ENCODE data around the gene BCAS3.
"Not testable (repeated sequence)": the region's sequence is repeated elsewhere in the genome, so short reads cannot be mapped to it uniquely, and the experiment has no call there.

Gene BCAS3

DNA sequence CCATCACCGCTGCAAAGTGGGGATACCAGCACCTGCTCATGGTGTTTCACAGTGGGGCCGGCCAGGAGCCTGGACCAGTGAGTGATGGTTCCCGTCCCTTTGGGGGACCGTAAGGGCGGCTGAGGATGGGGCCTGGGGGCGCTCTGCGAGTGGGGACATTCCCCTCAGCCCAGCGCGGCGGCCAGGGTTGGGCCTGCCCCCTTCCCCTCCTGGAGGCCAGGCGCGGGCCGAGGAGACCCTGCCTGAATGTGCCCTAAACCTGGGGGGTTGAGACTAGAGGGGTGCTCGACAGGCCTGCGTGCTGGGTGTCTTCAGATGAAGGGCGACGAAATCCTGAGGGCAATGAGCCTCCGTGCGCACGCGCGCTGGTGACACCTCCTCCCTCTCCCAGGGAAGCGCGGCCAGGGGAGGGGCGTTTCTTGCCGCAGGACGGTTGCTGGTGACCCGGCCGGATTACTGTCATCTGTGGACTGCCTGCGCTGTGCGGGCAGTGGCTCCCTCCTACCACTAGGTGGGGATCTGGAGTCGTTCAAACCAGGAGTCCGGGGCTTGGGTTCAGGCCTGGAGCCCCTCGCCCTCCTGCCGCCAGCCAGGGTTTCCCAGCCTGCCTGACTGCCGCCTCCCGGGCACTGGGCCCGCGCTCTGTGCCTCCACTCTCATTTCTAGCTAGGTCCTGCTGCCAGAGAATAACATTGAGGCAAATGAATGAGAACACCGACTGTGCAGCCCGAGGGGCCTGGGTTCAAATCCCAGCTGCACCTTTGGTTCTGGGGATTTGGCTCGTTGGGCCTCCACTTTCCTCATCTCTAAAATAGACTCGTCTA lies 739.1 kb downstream of the BCAS3 start:
- DNase-seq, result peak; percentile 79

DNA sequence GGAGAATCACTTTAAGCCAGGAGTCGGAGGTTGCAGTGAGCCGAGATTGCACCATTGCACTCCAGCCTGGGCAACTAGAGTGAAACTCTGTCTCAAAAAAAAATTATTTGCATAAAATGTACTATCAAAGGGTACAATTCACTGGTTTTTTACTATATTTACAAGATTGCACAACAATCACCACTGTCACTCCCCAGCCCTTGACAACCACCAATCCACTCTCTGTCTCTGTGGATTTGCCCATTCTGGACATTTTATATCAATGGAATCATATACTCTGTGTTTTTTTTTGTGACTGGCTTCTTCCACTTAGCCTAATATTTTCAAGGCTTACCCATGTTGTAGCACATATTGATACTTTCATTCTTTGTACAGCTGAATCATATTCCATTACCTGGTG lies 740.8 kb downstream of the BCAS3 start:
- no peak for DNase-seq

DNA sequence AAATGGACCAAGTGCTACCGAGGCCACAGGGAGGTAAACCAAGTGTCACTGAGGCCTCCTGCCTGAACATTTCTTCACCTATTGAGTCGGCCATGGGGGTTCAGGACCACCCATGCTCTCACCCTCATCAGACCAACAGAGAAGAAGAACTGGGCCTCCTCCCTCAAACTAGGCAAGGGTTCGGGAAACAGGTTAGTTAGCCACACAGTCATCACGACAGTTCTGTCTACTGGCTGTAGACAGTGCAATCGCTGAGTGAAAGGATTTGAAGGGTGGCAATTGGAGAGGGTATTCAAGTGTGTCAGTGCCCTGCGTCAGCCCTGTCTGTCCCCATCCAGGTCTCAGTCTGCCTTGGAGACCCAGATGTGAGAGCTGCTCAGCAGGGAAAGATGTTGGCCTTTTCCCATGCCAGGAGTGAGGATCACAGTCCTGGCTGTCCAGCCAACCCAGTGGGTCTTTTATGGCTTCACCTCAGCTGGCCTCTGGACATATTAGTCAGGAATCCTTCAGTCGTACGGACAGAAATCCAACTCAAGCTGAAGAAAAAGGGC lies 741.9 kb downstream of the BCAS3 start:
- no peak for DNase-seq

DNA sequence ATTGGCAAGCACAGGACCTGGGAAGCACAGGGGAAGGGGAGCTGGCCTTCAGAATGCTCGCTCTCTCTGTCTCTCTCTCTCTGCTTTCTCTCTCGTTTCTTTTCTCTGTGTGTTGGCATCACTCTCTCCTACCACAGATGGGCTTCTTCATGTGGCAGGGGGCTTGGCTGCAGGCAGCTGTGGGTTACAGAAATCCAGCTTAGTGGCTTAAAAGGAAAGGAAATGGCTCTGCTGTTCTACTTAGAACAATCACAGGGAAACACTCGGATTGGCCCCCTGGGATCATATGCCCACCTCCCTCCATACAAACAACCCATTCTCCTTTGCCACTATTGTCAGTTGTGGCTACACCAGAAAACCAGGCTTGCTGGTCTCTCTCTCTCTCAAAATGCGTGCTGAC lies 742.4 kb downstream of the BCAS3 start:
- DNase-seq, result no peak

DNA sequence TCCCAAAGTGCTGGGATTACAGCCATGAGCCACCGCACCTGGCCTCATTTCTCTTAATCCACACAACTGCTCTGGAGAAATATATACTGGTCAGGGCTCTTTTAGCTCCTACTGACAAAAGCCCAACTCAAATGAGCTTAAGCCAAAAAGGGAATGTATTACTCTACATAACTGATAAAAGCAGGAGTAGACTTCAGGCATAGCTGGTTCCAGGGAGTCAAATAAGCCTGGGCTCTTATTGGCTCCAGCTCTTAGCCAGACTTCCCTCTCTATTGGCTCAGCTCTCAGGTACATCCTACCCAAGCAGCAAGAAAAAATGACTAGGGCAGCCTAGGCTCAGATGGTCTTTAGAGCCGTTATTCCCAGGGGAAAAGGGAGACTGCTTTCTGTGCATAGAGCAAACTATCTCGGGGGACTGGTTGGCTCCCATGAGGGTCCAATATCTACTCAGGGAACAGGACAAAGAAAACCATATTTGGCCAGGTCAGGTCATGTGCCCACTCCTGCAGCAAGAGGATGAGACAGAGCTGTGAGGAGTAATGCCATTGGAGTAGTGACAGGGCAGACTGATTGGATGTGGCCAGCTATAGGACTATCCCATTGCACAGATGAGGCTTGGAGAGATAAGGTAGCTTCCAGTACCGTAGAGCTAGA lies 743.2 kb downstream of the BCAS3 start:
- no peak for DNase-seq

DNA sequence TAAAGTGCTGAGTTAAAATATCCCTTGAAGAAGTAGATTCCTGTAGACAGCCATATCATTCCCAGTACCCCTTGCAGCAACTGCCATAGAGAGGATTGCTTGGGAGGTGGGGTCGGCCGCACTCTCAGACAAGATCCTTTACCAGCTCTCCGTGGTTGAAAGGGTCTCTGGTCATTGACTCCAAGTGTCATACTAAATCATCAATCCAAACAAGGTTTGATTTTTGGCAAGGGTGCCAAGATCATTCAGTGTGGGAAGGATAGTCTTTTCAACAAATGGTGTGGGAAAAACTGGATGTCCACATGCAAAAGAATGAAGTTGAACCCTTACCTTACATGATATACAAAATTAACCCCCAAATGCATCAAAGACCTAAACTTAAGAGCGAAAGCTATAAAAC lies 743.8 kb downstream of the BCAS3 start:
- no peak for DNase-seq

DNA sequence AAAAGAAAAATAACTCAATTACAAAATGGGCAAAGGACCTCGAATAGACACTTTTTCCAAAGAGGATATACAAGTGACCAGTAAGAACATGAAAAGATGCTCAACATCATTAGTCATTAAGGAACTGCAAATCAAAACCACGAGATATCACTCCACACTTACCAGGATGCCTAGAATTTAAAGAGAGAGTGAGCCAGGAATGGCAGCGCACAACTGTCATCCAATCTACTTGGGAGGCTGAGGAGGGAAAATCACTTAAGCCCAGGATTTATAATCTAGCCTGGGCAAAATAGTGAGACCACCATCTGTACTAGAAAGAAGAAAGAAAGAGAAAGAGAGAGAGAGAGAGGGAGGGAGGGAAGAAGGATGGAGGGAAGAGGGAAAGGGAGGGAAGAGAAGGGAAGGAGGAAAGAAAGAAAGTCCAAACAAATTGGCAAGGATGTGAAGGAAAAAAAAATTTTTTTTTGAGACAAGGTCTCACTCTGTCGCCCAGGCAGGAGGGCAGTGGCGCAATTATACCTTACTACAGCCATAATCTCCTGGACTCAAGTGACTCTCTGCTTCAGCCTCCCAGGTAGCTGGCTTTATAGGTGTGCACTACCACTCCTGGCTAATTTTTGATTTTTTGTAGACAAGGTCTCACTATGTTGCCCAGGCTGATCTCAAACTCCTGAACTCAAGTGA lies 744.6 kb downstream of the BCAS3 start:
- no peak for DNase-seq

DNA sequence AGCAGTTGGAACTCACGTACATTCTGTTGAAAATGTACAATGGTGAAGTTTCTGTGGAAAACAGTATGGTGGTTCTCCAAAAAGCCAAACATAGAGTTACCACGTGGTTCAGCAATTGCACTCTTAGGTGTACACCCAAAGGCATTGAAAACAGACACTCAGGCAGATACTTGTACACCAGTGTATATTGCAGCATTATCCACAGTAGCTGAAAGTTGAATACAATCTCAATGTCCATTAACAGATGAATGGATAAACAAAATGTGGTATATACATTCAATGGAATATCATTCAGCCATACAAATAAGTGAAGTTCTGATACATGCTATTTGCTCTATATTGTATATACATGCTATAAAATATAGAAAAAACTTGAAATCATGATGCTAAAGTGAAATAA lies 745.2 kb downstream of the BCAS3 start:
- DNase-seq, result no peak

DNA sequence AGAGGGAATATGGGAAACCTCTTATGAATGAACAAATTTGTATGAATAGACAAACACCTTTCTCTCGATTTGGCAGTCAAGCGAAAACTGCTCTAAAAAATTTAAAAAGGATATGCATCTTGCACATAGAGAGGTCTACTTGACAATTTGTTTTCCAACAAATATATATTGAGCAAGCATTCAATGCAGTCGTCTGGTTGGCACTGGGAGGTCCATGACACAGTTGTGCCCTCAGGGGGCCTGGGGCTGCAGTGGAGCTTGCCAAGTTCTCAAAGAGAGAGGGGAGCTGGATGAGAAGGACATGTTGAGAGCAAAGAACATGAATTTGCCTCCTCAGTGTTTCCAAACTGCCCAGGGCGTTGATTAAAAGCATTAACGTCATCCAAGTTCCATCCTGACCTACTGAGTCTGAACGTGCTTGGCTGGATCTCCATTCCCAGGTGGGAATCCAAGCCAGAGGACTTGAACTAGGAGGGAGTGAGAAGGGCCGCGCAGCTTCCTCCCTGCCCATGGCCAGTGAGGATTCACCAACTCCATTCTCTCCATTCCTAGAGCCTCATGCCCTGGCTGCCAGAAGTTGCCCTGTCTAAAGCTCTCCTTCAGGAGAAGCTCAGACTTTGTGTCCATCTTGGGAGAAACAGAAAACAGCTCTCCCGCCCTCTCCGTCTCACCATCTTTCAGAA lies 746.5 kb downstream of the BCAS3 start:
- DNase-seq, result no peak

DNA sequence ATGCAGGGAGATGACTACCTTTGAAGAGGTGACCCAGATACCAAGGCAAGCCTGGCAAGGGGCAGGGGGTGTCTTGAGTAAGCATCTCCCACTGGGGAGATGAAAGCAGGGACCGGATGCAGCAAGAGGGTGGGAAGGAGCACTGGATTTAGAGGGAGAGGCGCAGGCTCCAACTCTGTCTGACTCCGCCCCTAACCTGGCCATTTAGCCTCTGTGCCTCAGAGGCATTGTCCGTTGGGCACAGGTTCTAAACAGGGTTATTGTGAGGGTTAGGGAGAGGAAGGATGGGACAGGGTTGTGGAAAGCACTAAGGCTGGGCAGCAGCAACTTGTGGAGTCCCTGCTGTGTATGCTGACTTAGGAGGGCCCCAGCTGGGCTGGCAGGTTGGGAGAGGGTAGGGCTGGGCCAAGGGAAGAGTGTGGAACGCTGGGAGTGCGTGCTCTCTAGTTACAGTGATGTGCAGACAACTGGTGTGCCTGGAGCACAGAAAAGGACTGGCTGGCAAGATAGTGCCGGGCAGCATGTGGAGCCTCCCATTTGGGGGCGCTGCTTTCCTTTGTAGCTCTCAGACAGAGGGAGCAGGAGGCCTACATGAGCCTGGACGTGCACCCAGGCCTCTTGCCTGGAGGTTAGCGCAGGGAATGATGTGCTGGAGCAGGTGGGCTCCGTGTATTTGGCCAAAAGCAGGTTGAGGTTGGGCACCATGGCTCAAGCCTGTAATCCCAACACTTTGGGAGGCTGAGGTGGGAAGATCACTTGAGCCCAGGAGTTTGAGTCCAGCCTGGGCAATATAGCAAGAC lies 748.2 kb downstream of the BCAS3 start:
- DNase-seq, result no peak

DNA sequence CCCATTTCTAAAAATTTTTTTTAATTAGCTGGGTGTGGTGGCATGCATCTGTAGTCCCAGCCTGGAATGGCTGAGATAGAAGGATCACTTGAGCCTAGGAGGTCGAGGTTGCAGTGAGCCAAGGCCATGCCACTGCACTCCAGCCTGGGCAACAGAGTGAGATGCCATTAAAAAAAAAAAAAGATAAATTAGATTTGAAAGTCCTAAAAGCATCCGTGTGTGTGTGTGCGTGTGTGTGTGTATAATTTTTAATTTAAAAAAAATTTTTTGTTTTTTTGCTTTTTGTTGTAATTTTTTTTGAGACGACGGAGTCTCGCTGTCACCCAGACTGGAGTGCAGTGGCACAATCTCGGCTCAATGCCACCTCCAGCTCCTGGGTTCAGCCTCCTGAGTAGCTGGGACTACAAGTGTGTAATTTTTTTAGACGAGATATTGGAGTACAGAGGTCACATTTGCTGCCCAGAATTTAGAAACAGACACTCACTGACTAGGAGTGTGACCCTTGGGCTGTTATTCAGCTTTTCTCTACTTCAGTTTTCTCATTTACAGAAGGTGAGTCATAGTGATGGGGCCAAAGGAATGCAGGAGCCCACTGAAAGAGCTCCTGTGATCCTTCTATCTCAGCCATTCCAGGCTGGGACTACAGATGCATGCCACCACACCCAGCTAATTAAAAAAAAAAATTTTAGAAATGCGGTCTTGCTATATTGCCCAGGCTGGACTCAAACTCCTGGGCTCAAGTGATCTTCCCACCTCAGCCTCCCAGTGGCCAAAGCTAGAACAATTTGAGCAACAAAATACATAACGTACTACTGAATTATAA lies 749.0 kb downstream of the BCAS3 start:
- DNase-seq, result peak; percentile 70

DNA sequence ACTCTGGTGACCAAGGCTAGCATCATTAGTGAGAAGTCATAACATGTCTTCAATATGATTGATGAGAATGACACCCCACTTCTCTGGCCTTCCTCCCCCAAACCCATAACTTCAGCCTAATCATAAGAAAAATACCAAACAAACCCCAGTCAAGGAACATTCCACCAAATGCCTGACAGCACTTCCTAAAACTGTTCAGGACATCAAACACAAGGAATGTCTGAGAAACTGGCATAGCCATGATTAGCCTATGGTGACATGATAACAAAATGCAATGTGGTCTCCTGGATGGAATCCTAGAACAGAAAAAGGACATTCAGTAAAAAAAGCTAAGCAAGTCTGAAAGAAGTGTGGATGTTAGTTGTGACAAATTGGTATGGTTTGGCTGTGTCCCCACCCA lies 749.9 kb downstream of the BCAS3 start:
- DNase-seq, result no peak

DNA sequence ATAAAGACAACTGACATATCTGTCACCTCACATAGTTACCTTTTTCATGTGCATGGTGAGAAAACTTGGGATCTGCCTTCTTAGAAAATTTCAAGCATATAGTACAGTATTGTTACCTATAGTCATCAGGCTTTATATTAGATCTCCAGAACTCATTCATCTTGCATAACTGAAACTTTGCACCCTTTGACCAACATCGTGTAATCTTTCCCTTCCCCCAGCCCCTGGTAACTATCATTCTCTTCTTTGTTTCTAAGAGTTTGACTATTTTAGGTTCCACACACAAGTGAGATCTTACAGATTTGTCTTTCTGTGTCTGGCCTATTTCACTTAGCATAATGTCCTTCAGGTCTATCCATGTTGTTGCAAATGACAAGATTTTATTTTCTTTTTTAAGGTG lies 751.6 kb downstream of the BCAS3 start:
- no peak for DNase-seq

DNA sequence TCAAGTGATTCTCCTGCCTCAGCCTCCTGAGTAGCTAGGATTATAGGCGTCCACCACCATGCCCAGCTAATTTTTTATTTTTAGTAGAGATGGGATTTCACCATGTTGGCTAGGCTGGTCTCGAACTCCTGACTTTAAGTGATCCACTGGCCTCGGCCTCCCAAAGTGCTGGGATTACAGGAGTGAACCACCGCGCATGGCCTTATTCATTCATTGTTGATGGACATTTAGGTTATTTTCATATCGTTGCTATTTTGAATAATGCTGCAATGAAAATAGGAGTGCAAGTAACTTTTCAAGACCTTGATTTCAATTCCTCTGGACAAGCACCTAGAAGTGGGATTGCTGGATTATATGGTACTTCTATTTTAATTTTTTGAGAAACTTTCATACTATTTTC lies 752.2 kb downstream of the BCAS3 start:
- not testable (repeated sequence) for DNase-seq

DNA sequence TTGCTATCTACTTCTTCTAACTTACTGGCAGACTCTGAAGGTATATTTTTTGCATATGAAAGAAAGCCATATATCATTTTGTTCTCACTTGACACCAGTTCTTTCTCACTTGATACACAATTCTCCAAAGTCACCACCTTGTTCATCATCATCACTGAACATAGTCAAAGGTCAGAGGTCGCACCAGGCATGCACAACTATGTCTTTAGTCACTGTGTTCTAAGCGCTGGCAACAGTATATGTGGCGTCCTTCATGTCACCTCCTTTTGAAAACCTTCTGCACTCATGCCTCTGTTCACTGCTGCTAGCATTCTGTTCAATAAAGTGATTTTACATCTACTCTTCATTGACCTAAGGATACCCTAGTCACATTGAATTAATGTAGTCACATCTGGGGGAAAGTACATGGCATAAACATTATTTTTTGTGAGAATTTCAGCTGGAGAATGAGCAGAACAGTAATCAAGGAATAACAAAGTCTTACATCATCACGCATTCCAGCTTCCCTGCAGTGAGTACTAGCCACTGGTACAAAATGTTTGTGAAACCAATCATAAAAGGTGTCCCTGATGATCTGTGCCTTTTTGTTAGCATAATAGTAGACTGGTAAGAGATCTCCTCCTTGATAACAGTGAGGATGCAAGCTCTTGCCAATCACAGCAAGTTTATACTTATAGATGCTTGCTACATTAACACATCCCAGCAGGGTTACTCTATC lies 754.1 kb downstream of the BCAS3 start:
- DNase-seq, result peak; percentile 24

DNA sequence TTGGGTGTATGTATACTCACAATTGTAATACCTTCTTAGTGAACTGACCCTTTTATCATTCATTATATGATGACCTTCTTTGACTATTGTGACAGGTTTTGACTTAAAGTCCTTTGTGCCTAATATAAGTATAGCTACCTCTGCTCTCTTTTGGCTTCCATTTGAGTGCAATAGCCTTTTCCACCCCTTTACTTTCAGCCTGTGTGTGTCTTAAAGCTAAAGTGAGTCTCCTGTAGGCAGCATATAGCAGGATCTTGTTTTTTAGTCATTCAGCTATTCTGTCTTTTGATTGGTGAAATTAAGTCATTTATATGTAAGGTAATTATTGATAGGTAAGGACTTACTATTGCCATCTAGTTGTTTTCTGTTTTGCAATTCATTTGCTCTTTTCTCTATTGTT lies 758.6 kb downstream of the BCAS3 start:
- no peak for DNase-seq

DNA sequence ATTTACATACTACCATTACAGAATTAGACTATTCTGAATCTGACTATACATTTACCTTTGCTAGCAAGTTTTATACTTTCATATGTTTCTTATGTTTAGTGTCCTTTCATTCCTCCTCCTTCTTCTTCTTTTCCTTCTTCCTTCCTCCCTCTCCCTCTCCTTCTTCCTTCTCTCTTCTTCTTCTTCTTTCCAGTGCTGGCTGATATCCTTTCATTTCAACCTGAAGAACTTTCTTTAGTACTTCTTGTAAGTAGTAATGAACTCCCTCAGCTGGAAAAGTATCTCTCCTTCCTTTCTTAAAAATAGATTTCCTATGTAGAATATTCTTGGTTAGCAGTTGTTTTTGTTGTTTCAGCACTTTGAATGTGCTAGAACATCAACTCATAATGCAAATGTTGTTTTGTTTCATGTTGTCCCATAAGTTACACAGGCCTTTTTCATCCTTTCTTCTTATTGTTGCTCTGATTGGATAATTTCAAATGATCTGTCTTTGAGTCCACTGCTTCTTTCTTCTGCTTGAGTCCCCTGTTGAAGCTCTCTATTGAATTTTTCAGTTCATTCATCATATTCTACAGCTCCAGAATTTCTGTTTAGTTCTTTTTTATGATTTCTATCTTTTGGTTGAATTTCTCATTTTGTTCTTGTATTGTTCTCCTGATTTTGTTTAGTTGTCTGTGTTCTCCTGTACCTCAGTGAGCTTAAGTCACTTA lies 759.5 kb downstream of the BCAS3 start:
- DNase-seq, result no peak

DNA sequence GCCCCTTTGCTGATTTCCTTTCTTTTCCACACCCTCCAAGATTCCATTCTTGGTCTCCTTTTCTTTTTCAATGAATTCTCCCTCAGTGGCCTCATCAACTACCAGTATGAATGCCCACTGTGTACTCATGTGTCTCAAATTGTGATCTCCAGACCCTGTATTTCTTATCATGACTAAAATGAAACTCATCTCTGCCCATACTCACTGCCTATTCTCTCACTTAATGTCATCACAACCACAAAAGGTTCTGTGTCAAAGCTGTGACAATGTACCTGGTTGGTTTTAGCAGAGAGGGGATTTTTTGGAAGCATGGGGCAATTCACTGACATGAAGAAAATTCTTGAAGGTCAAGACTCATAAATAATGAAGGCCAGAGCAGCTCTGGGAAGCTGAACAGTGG lies 763.0 kb downstream of the BCAS3 start:
- DNase-seq, result no peak

DNA sequence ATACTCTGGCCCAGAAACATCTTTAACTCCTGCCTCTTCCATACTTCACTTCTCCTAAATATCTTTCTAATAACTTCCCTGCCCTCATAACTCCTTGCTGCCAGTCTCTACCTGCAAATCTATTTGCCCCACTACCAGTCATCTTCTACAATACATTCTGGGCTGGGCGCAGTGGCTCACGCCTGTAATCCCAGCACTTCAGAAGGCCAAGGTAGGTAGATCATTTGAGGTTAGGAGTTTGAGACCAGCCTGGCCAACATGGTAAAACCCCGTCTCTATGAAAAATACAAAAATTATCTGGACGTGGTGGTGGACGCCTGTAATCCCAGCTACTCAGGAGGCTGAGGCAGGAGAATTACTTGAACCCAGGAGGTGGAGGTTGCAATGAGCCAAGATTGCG lies 763.9 kb downstream of the BCAS3 start:
- not testable (repeated sequence) for DNase-seq

Data from fibroblast of skin of right biceps (primary cell).